NCI-H510A treated with DMSO at 0.1 percent for 48 hours (cell line): ENCODE data around the gene COMT.
"Not testable (repeated sequence)": the region's sequence is repeated elsewhere in the genome, so short reads cannot be mapped to it uniquely, and the experiment has no call there.

Experiments
- DNase-seq: peaks from one replicate; lab custom pipeline; 2025; lab: John Stamatoyannopoulos, UW

Gene COMT

DNA sequence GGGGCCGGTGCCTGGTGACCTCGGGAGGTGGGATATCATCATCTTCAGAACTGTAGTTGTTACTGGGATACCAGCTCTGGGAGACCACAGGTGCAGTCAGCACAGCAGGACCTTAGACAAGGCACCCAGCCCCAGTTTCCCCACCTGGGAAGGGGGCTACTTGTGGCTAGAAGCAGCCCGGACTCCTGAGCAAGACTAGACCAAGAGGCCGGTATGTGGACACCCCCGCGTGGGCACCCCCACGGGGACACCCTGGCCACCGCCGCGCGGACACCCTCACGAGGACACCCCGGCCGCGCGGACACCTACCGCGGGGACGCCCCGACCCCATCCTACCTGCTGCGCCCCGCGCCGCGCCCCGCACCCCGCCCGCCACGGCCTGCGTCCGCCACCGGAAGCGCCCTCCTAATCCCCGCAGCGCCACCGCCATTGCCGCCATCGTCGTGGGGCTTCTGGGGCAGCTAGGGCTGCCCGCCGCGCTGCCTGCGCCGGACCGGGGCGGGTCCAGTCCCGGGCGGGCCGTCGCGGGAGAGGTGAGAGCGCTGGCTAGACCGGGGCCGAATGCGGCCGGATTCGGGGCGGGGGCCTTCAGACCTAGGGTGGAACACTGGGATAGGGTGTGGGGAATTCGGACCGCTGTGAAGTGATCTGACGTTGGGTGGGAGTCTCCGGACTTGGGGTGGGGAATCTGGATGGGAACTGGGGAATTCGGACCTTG lies at the start of gene COMT, which contains the start of gene TXNRD2:
Gene COMT, plus strand, starts transcription at position 408 of the 718 bp plus-strand sequence. CDS start 20,755 bp downstream, outside the sequence.
Gene TXNRD2, minus strand, starts transcription at position 454 of the 718 bp plus-strand sequence. Its CDS starts 15 bp downstream, at position 439.
- peak; percentile 11 for DNase-seq

DNA sequence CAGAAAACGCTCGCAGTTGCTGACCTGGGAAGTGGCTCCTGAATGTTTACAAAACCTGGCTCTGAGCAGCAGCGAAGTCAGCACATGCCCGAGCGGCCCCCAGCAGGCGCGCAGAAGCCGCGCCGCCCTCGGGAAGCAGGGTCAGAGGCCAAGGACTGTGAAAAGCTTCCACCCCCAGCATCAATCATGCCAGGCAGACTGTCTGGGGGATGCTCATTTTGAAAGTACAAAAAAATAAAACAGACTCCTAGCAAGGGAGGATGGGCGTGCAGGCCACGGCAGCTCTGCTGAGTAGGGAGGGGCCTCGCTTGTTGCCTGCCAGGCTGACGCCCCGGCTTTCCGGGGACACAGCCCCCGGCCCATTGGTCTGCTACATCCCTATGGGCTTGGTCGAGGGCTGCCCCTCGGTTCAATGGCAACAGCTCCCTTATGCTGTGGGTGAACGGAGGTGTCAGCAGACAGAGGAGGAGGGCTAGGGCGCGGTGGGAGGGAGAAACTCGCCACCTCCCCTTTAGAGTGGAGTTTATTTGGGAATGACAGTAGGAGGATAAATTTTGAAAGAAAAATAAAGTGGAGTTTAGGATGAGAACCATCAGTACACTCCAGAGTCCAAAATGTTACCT lies 49.2 kb upstream of the COMT start:
- DNase-seq, result peak; percentile 66

DNA sequence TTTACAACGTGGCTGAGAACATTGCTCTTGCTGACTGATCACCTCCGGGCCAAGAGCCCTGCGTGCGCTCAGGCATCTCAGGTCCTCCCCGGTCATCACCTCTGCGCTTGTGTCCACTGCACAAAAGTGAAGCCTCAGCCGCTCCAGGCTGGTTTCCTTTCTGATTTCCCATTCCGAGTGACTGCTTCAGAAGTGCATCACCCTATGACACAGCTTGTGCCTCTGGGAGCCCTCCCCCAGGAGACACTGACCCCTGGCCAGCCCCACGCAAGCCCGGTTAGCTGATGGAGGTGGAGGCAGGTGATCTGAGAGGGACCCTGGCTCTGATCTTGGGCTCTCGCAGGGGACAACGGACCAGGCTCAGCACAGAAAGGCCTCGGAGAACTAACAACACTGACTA lies 48.6 kb upstream of the COMT start:
- DNase-seq, result no peak

DNA sequence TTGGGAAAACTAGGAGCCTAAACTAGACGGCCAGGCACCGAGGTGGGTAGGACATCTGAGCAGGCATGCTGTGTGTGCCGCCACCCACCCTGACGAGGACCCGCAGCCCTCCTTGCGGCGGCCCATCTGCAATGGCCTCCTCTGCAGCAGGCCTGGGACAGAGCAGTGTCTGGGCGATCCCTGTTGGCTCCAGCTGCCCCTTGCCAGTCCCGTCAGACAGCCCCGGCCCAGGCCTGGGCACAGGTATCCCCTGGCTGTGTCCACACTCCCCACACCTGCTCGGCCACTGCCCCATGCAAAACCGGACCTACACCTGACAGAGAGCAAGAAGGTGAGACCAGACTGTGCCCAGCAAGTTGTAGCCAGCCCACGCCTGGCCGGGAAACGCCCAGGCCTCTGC lies 48.2 kb upstream of the COMT start:
- no peak for DNase-seq

DNA sequence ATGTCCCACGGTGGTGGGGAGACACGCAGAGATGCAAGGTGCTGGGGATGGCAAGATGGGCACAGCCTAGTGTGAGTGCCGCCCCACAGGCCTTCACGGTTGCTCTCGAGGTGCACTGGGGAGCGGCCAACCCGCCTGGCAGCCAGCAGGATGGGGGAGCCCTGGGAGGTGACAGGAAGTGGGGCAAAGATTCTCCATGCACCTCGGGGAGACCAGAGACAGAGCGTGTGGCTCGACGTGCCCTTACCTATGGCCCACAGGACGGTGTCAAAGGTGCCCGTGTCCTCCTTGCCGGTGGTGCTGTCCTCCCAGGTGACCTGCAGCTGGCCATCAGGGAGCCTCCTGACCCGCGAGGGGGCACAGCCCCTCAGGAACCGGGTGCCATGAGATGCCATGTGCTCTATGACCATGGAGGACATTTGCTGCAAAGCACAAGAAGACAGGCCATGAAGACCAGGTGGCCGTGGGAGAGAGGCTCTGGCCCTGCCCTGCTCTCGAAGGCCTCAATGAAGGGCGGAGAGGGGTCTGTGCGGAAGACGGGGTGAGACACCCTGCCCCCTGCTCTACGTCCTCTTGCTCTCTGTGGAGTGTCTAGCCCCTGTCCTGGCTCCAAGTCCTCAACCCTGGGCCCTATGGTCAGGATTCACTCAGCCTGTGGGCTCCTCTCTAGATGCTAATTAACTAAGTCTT lies 46.3 kb upstream of the COMT start:
- no peak for DNase-seq

DNA sequence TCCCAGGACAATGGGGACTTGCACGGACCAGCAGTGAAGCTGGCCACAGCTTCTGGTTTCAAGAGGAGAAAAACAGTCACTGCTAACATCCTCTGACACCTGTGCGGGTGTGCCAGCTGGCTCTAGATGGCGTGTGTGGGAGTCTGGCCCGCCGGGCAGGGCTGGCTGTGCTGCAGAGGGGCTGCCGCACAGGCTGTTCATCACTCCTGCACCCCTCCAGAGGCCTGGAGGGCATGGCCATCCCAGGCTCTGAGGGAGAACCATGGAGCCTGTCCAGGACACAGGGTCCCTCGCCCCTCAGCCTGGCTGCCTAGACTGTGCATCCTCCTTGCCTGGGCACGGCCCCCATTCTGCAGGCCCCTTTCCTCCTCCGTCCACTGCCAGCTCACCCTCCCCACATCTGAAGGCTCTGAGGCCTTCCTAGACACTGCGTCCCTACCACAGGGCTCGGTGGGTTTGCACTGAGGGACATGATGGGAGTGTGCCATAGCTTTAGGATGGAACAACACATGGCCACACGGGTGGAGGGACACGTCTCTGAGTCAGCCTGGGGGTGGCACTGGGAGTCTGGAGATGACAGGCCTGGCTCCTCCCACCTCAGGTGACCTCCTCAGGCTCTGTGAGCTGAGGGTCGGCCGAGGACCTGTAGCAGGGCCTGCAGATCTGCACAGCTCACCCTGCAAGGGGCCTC lies 44.8 kb upstream of the COMT start:
- DNase-seq, result no peak

DNA sequence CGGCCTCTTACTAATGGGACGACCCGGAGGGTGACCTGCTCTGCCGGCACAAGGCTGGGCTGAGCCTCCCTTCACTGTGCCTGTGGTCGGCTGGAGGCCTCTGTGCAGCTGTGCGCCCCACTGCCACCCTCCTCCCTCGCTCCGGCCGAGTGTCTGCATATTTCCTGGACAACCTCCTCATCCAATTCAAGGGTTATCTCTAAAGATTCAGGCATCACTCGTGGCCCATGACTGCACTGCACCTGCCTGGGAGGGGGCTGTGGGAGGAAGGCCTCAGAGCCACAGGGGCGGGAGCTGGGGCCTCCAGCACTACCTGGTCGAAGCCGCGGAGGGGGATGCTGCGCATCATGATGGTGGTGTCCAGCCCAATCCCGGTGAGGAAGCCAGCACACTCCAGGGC lies 43.8 kb upstream of the COMT start:
- DNase-seq, result no peak

DNA sequence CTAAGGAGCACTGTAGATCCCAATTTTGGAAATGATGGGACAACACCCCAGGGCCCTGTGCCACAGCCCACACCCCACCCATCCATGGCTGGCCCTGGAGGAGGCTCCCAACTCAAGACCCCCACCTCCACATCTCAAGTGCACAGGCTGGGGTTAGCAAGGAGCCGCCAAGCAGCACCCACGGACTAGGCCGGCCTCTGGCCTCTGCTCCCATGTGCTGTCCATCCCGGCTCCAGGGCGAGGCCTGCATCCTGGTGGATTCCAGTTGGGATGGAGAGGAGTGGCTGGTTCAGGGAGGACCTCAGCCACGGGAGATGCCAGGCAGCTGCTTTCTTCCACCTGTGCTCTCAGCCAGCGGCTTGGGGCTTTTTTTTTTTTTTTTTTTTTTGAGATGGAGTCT lies 43.4 kb upstream of the COMT start:
- no peak for DNase-seq

DNA sequence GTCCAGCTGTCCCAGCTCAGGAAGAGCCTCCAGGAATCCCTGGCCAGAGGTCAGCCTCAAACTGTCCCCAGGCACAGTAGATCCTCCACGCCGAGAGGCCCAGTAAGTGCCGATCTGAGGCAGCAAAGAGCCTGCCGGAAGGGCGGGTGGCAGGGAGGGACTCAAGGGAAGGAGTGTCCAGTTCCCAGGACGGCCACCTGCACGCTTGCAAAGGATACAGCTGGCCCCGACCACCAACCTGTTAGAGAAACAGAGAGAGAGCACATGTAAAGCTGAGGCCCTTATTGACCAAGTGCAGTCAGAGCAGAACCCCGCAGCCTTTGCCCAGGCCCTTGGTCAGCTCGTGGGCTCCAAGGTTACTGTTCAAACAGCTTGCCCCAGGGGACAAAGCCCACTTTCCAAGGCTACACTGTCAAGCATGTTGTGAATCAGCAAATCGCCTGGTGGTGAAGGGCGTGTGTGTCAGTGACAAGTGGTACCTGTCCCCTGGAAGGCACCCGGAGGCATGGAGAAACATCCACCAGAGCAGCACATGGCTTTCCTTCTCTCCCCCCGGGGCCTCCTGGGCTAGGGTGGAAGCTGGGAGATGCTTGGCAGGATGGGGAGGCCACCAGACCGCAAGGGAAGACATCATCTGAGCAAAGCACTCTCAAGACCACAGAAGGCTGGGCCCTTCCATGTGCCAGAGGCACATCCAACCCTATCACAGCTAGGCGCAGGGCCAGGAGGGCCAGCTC lies 42.6 kb upstream of the COMT start:
- no peak for DNase-seq

DNA sequence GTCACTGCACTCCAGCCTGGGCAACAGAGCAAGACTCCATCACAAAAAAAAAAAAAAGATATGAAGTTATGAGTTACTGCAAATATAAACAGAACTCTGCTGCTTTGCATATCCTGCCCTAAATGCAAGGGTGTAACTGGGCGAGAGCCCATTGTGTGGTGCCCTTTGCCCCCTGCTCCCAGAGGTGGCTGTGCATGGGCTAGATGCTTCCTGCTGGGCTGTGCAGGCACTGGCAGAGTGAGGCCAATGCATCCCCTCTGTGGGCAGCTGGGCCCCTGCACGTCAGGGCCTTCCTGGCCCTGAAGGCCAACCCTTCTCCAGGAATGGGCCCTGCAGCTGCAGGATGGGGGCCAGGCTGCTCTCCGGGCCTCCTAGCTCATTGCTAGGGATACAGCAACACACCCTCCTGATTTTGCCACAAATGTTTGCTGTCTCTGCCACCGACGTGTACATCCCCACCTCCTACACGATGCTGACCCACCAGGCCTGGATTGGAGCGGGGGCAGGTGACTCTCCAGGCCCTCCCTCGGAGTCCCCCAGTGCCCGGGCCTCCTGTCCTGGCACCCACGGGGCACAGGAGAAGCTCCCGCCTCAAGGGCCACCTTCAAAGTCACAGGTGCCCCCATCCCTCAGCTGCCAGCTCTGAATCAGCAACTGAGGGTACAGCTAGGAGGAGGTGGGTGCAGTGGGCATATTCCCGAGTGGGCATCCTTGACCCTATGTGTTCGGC lies 40.7 kb upstream of the COMT start:
- no peak for DNase-seq

DNA sequence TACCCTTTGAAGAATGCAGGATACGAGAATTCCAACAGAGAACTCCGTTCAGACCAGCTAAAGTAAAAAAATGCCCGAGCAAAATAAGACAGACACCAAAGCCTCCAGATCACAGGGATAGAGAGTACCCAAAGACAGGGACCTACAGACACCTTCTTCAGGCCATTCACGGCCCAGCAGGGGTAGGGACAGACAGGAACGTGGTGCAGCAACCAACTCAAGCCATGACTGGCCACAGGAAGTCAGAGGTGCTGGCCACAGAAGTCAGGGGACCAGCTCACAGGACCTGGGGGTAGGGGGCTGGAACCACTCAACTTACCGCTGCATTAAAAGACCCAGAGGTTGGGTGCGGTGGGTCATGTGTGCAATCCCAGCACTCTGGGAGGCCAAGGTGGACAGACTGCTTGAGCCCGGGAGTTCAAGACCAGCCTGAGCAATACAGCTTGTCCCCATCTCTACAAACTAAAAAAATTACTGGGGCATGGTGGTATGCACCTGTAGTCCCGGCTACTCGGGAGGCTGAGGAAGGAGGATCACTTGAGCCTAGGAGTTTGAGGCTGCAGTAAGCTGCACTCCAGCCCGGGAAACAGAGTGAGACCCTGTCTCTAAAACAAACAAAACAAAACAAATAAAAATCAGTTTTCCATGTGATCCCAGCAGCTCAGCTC lies 39.9 kb upstream of the COMT start:
- DNase-seq, result no peak

DNA sequence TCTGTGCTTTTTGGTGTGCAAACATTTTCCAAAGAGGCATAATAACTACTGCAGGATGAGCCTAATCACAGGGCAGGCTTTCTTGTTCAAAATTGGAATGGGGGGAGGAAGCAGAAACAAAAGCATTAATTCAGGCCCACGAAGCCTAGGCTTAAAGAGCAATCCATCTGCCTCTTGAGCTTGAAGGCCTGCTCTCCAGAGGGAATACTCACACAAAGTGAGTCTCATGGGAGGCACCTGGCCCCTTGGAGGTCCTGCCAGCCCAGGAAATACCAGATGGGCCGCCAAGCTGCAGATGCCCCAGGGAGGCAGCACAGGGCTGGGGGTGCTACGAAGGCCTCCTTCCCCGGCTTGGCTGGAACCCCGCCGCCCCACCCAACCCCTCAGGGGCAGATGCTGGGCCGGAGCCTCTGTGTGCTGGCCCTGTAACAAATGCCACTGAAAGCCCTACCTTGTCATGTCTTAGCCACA lies 39.3 kb upstream of the COMT start:
- no peak for DNase-seq

DNA sequence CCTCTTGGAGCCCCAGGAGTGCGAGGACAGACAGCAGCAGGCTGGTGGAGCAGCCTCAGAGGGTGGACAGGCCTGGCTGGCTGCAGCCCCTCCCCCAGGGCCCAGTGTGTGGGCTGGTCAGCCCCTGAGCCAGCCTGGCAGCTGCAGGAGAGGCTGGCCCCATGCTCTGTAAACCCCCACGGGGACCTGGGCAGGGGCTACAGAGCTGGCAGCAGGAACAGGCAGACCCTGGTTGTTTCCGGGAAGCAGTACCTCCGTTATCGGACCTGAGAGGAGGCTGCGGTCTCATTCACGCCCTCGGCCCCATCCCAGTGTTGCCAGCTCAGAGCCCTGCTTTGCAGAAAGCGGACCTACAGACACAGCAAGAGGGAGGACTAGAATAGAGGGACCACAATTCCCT lies 38.5 kb upstream of the COMT start:
- no peak for DNase-seq

DNA sequence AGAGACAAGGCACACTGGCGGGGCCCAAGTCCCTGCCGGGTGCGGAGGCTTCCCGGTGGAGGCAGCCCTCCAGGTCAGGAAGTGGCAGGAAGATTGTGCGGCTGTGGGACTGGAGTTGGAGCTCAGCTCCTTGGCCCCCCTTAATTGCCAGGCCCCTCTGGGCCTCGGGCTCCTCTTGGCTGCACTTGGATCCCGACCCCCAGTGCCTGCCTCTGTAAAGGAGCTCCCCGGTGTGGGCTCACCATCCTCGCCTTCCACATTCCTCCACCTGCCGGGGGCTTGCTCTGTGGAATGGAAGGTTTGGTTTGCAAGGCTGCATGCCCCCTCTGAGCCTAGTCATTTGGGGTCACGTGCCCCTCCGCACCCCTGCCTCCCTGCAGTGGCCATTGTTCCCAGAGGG lies 38.1 kb upstream of the COMT start:
- no peak for DNase-seq

DNA sequence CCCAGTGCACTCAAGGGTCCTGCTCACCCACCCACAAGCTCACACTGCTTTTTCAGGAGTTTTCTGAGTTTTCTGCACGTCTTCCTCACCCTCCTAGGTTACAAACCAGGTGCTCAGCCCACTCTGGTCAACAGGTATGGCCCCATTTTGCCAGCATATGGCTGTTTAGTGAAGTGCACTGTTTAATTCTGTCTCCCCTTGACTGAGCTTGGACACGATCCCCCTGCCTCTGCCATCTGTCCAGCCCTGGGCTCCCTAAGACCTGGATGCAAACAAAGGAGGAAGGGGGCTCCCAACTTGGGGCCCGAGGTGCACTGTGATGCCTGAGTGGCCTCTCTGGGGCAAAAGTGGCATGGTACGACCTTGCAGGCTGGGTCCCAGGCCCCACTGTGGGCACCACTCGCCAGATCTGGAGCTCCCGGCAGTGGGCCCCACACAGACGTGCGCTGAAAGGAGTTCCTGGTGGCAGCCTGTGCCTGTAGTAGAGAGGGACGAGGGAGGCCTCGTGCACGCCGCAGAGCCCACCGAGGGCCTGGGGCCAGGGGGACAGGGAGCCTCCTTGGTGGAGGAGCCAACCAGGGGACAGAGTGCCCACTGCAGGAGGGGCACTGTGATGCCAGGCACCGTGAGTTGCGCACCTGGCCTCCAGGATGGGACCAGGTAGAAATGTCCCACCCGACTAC lies 37.3 kb upstream of the COMT start:
- DNase-seq, result no peak

DNA sequence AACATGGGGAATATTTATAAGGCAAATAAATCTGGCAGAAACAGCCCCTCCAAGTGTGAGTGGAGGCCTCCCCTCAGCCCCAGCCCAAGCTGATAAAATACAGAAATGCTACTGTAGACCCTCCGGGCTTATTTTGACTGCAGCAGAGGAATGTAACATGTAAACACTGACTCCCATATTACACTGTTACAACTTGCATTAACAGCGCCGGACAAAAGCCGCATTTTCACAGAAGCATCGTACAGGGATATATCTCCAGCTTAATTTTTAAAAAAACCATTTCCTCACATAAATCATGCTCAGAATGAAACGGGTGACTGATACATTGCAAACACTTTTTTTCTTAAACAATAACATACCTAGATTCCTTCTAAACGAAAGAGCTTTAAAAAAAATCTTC lies 36.6 kb upstream of the COMT start:
- no peak for DNase-seq

DNA sequence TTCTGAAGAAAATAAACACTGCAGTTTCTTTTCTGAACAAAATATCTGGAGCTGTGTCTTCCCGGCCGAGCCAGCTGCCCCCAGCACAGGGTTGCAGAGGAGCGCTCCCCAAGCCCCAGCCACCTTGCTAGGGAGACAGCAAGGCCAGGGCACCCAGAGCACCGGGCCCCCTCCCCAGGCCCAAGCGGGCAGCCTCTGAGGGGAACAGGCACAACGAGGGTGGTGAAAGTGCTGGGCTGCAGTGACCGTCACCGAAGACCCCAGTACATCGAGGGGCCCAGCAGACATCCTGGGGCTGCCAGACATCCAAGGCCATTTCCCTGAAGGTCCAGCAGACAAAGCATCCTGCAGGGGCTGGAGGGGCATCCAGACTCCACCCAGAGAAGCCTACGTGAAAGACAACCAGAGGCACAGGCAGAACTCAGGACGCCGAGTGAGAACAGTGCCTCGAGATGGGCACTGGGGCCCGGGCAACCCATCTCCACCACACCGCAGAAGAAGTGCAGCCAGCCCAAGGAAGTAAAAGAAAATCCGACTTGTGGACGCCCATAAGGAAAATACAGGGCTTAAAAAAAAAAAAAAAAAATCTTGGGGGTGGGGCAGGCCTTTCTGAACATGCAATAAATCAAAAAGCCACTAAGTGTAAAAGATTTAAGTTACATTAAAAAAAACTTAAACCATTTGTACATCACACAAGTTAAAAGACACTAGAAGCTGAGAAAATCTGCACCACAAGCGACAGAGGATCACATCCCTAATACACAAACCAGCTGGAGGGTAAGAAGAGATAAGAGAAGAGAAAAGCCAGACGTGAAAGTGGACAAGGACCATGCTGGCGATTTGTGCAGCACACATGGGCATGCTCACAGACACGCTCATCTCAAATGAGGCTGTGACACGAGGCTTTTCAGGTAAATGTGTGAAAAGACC lies 36.0 kb upstream of the COMT start:
- DNase-seq, result no peak

DNA sequence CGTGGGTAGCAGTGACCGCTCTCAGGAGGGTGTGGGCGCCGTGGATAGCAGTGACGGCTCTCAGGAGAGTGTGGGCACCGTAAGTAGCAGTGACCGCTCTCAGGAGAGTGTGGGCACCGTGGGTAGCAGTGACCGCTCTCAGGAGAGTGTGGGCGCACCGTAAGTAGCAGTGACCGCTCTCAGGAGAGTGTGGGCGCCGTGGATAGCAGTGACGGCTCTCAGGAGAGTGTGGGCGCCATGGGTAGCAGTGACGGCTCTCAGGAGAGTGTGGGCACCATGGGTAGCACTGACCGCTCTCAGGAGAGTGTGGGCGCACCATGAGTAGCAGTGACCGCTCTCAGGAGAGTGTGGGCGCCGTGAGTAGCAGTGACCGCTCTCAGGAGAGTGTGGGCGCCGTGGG lies 34.7 kb upstream of the COMT start:
- DNase-seq, result not testable (repeated sequence)

DNA sequence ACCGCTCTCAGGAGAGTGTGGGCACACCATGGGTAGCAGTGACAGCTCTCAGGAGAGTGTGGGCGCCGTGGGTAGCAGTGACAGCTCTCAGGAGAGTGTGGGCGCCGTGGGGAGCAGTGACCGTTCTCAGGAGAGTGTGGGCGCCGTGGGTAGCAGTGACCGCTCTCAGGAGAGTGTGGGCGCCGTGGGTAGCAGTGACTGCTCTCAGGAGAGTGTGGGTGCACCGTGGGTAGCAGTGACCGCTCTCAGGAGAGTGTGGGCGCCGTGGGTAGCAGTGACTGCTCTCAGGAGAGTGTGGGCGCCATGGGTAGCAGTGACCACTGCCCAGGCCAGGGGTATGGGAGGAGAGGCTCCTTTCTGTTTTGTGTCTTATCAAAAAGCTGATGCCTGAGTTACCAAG lies 33.7 kb upstream of the COMT start:
- DNase-seq, result not testable (repeated sequence)
